Mucosa of descending colon (tissue), 3 donors: ENCODE results near the gene PNRC1. TPM values are rescaled to one million over a fixed set of nuclear protein-coding genes. Genes with fewer than 3 reads are reported as not detected.

Experiments
- ATAC-seq: fragments of 200-7000 bp; cut with Tn5 transposase; one replicate; pipeline ENCODE4 v1.9.1; 2020; ENCODE audit warnings: mild to moderate bottlenecking, moderate library complexity
- DNase-seq, 3 donors: peaks; one replicate each; pipeline ENCODE4 v3.0.0-alpha.2; 2020
- H3K36me3 ChIP-seq: fragments of 200-600 bp; one replicate; pipeline ENCODE4 v1.8.0; 2021; ENCODE audit warnings: low read depth, mild to moderate bottlenecking
- H3K4me1 ChIP-seq: fragments of 200-600 bp; one replicate; pipeline ENCODE4 v1.8.0; 2021; ENCODE audit warnings: low read depth, mild to moderate bottlenecking
- H3K4me3 ChIP-seq: fragments of 200-600 bp; one replicate; pipeline ENCODE4 v1.8.0; 2021; ENCODE audit warnings: mild to moderate bottlenecking
- H3K9me3 ChIP-seq: fragments of 200-600 bp; one replicate; pipeline ENCODE4 v1.8.0; 2021; ENCODE audit warnings: mild to moderate bottlenecking
- intact Hi-C, 2 donors: fragments of 100-400 bp; cut with DNase I in 1 of 2; cut with micrococcal nuclease in 1 of 2; formaldehyde crosslinking; loops; one replicate each; pipeline versions ENCODE4 v1.11.0 to v1.11.1; 2022; cut with DNase I, micrococcal nuclease
- total RNA-seq, 3 donors: library from RNA; stranded (reverse); fragmentation: NEBNext Ultra II Directional in 2 of 3; extraction: Animal tissue kit (Norgen Biotek cat#: 25700) in 2 of 3; gene quantifications; one replicate each; pipeline versions ENCODE4 v1.2.1 to v1.2.4, GENCODE V29; 2021 to 2023
- TF ChIP-seq, protein P1 (sequence below): fragments of 200-600 bp; IDR thresholded peaks from one replicate; pipeline ENCODE4 v1.8.0; 2022; ENCODE audit warnings: antibody characterized with exemption, mild to moderate bottlenecking
- donor health status: DM: no; HTN: no; CAD: no; lungs with moderate emphysema.
- donor health status: DM: no; HTN: no; CAD: no.
- donor health status: DM: no; HTN: yes; CAD: no.

PNRC1 gene
- total RNA-seq, 3 donors from 2014 or later = 99.9 to 261 (median 102) TPM

GRCh38 chr6:89050697-89051096 is 29.9 kb upstream of the PNRC1 start:
- intact Hi-C loops = no loop called here
- TF ChIP-seq, protein P1, sequence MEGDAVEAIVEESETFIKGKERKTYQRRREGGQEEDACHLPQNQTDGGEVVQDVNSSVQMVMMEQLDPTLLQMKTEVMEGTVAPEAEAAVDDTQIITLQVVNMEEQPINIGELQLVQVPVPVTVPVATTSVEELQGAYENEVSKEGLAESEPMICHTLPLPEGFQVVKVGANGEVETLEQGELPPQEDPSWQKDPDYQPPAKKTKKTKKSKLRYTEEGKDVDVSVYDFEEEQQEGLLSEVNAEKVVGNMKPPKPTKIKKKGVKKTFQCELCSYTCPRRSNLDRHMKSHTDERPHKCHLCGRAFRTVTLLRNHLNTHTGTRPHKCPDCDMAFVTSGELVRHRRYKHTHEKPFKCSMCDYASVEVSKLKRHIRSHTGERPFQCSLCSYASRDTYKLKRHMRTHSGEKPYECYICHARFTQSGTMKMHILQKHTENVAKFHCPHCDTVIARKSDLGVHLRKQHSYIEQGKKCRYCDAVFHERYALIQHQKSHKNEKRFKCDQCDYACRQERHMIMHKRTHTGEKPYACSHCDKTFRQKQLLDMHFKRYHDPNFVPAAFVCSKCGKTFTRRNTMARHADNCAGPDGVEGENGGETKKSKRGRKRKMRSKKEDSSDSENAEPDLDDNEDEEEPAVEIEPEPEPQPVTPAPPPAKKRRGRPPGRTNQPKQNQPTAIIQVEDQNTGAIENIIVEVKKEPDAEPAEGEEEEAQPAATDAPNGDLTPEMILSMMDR = no peak
- no peak overlapping the region for H3K4me3 ChIP-seq
- H3K36me3 ChIP-seq = no peaks in the 10 kb centered on the region
- peak; percentile 14 for ATAC-seq
- H3K4me1 ChIP-seq = no peaks in the 10 kb centered on the region
- no peaks in the 10 kb centered on the region for H3K9me3 ChIP-seq
- DNase-seq = no peak

- DNase-seq (no peak), ATAC-seq (no peak)
- intact Hi-C loops = no loop called here
- Histone ChIP-seq H3K36me3 (no peaks in the 10 kb centered on the region), H3K4me3 (no peak overlapping the region), H3K9me3 (no peaks in the 10 kb centered on the region), H3K4me1 (no peaks in the 10 kb centered on the region)
- TF ChIP-seq, protein P1 = no peak
Observed at GRCh38 chr6:89051676-89052075, 28.9 kb upstream of the PNRC1 start.

GRCh38 chr6:89054208-89054607 is 26.3 kb upstream of the PNRC1 start:
- ATAC-seq (no peak), DNase-seq (no peak)
- no peaks in the 10 kb centered on the region for H3K36me3 ChIP-seq
- H3K4me3 ChIP-seq = no peak overlapping the region
- H3K4me1 ChIP-seq = no peaks in the 10 kb centered on the region
- H3K9me3 ChIP-seq = no peaks in the 10 kb centered on the region
- intact Hi-C loops = no loop called here
- TF ChIP-seq, protein P1 = no peak

DNA sequence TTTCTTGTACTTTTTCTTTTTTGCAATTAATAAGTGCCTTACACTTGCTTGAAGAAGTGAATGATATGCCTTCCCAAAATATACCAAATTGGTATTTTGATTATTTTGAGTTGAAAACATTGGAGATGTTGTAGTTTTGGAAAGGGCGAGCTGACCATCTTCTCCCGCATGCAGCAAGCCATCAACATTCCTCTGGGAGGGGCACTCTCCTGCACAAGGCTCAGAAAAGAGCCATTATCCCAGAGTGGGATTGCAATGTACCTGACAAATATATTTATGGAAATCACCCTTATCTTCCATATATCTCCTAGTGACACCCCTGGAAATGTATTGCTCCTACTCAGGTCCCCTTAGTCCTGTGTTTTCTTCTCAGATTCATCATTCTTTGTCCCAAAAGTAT is 22.8 kb upstream of the PNRC1 start:
- no peak for ATAC-seq
- no peaks in the 10 kb centered on the region for H3K36me3 ChIP-seq
- H3K4me3 ChIP-seq = no peak overlapping the region
- no peak for DNase-seq
- TF ChIP-seq, protein P1 = no peak
- intact Hi-C loops = no loop called here
- H3K4me1 ChIP-seq = no peaks in the 10 kb centered on the region
- H3K9me3 ChIP-seq = no peaks in the 10 kb centered on the region

GRCh38 chr6:89058627-89059026 is 21.9 kb upstream of the PNRC1 start:
- H3K4me3 ChIP-seq = no peak overlapping the region
- no peaks in the 10 kb centered on the region for H3K4me1 ChIP-seq
- H3K36me3 ChIP-seq = no peaks in the 10 kb centered on the region
- ATAC-seq = no peak
- no peaks in the 10 kb centered on the region for H3K9me3 ChIP-seq
- no peak for DNase-seq
- TF ChIP-seq, protein P1 = no peak
- intact Hi-C loops = no loop called here

DNA sequence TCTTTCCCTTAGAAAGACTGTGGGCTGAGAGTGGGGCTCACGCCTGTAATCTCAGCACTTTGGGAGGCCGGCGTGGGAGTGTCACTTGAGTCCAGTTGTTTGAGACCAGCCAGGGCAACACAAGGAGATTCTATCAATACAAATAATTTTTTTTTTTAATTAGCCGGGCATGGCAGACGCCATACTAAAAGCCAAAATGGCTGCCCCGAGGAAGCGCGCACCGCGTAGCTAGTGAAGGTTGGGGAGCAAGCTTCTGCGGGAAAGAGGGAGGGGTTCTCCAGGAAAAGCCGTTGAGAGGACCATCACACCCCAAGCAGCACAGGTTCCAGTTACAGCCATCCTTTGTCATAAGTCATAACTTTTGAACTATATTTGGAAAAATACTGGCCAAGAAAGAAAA is 21.3 kb upstream of the PNRC1 start:
- no peaks in the 10 kb centered on the region for H3K4me1 ChIP-seq
- ATAC-seq (no peak), DNase-seq (no peak)
- H3K36me3 ChIP-seq = no peaks in the 10 kb centered on the region
- H3K4me3 ChIP-seq = no peak overlapping the region
- intact Hi-C loops = no loop called here
- no peaks in the 10 kb centered on the region for H3K9me3 ChIP-seq
- TF ChIP-seq, protein P1 = no peak
